Measurements from ENCODE around the gene SETBP1. TPM values are rescaled to one million over a fixed set of nuclear protein-coding genes. Genes with fewer than 3 reads are reported as not detected.

The SETBP1 gene
- total and polyA plus RNA-seq, 9 of the 15 experiments (the other 6 are each of a cell fraction or from before 2014, with no cell fraction given), result under 0.01 to 0.13 (median 0.04) TPM

DNA sequence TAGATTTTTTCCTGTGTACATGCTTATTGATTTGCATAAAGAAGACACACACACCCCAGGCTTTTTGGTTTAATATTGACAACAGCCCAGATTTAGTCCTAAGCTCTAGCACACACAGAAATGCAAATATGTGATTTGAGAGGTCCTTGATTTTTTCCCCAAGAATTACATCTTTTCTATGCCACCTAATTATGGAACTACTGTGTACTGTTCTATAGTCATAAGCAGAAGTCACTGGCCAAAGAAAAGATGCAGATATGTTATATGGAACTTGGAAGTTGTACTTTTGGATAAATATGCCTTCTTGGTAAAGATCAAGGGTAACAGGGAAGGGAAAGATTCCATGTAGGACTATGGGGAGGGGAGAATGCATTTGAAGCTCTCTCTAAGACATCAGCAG lies 105.6 kb downstream of the SETBP1 start:
- no TSS peak for BruUV-seq (replicated peaks)
- Histone ChIP-seq H3K36me3 (ENCODE audit: control insufficient read depth, insufficient read depth, low read length) (no peaks in the 10 kb centered on the region), H3K9me1 (ENCODE audit: control insufficient read depth, insufficient read depth, low read length) (no peaks in the 10 kb centered on the region), H2AFZ (ENCODE audit: low read depth, low read length) (no peak overlapping the region), H3K4me1 (replicated peaks in 1 of 2; ENCODE audit: control insufficient read depth in 2 of 2, insufficient read depth in 2 of 2, low read length in 2 of 2) (no peaks in the 10 kb centered on the region), H3K9ac (ENCODE audit: insufficient read depth in 1 of 2, low read depth in 2 of 2, low read length in 2 of 2) (no peak overlapping the region), H3K79me2 (ENCODE audit: control insufficient read depth, insufficient read depth, low read length) (no peaks in the 10 kb centered on the region), H3K4me2 (ENCODE audit: insufficient read depth, low read length) (no peak overlapping the region), H3K9me3 (replicated peaks; ENCODE audit: control insufficient read depth, insufficient read depth, low read depth, low read length) (no peaks in the 10 kb centered on the region), H3K27ac (ENCODE audit: extremely low read depth, low read depth, low read length) (no peak overlapping the region), H4K20me1 (replicated peaks; ENCODE audit: control insufficient read depth, insufficient read depth, low read length) (no peaks in the 10 kb centered on the region), H3K27me3 (ENCODE audit: control insufficient read depth in 2 of 2, insufficient read depth in 2 of 2, low read length in 2 of 2) (no peaks in the 10 kb centered on the region; a peak in 1 of 5 replicates), H3K4me3 (no peak overlapping the region)
- FAIRE-seq, result no peak
- TF ChIP-seq, protein P1, sequence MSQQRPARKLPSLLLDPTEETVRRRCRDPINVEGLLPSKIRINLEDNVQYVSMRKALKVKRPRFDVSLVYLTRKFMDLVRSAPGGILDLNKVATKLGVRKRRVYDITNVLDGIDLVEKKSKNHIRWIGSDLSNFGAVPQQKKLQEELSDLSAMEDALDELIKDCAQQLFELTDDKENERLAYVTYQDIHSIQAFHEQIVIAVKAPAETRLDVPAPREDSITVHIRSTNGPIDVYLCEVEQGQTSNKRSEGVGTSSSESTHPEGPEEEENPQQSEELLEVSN (IDR thresholded peaks at IDR 0.05; ENCODE audit: borderline replicate concordance in 1 of 2, extremely low read depth in 1 of 2, insufficient read depth in 1 of 2, insufficient read length in 1 of 2, low read depth in 1 of 2, low read length in 1 of 2, poor library complexity in 1 of 2, severe bottlenecking in 1 of 2), result no peak
- TF ChIP-seq RBM22 (IDR thresholded peaks at IDR 0.05; ENCODE audit: low read depth, low read length, poor library complexity, severe bottlenecking) (no peak), RBM25 (IDR thresholded peaks at IDR 0.05; ENCODE audit: low read depth, low read length, severe bottlenecking) (no peak), PCBP1 (IDR thresholded peaks at IDR 0.05; ENCODE audit: low read depth, low read length, poor library complexity, severe bottlenecking) (no peak), KLF10 (CRISPR knock-in tag; IDR thresholded peaks at IDR 0.05) (no peak), ZNF696 (CRISPR knock-in tag; conservative IDR thresholded peaks at IDR 0.05) (no peak), ZNF3 (CRISPR knock-in tag; IDR thresholded peaks at IDR 0.05) (no peak)
- CTCF ChIA-PET (ENCODE audit: low intra/inter-chr PET ratio), result no interaction called here
- ATAC-seq, result no peak
- in situ Hi-C loops (cut with MboI), result no loop called here
- DNase-seq (ENCODE audit: extremely low read depth in 1 of 4, low spot score in 3 of 4), result no peak
- POLR2A ChIA-PET, result no interaction called here
- intact Hi-C loops (cut with micrococcal nuclease), result no loop called here
